A172 (cell line): ENCODE data around the gene PACS2. TPM values are rescaled to one million over a fixed set of nuclear protein-coding genes. Genes with fewer than 3 reads are reported as not detected.

ENCODE experiments used
- DNase-seq: peaks from one replicate; pipeline ENCODE4 v3.0.0-alpha.2; 2015; ENCODE audit warnings: low spot score
- total RNA-seq: library from RNA; depleted of rRNA; stranded (reverse); fragments of >200 nt; shearing (Covaris generic); gene quantifications from 2 replicates; pipeline ENCODE4 v1.2.3, GENCODE V29; 2014

PACS2 gene
- total RNA-seq, 1 experiment from 2014 or later = 35.9 TPM

- no peak for DNase-seq
Measured at GRCh38 chr14:105420101-105420973, 105.8 kb downstream of the PACS2 start.

DNA sequence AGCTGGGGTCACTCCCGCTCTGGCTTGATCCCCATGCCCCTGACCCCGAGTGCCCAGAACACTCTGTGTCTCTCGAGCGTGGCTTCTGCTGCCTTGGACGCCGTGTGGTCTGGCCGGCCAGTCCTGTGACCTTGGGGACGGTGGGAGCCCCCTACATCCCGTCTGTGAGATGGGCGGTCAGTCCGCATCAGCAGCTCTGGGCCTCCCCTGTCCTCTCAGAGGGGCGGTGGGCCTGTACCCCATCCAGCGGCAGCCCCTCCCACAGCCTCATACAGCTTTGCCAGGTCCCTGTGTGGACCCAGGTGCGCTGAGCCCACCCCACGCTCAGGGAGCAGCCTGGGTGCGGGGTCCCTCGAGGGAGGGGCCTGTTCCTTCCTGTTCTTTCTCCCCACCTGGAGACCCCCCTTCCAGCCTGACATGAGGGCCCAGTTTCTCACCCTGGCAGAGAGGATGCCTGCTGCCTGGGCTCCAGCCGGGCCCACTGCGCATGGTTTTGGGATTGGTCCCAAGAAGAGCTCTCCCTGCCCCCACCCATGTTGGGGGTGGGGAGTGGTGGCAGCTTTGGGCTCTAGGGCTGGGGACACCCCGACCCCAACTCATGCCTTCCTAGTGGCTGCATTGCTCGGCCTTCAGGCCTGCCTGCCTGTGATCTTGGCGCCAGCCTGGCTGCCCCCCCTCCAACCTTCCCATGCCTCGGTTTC lies 106.6 kb downstream of the PACS2 start:
- DNase-seq = no peak

- DNase-seq = no peak
Measured at GRCh38 chr14:105421723-105422615, 107.4 kb downstream of the PACS2 start.

- no peak for DNase-seq
Measured at GRCh38 chr14:105422695-105423487, 108.3 kb downstream of the PACS2 start.

GRCh38 chr14:105423488-105424195 lies 109.1 kb downstream of the PACS2 start:
- no peak for DNase-seq

GRCh38 chr14:105424861-105425260 lies 110.3 kb downstream of the PACS2 start:
- DNase-seq = no peak

DNA sequence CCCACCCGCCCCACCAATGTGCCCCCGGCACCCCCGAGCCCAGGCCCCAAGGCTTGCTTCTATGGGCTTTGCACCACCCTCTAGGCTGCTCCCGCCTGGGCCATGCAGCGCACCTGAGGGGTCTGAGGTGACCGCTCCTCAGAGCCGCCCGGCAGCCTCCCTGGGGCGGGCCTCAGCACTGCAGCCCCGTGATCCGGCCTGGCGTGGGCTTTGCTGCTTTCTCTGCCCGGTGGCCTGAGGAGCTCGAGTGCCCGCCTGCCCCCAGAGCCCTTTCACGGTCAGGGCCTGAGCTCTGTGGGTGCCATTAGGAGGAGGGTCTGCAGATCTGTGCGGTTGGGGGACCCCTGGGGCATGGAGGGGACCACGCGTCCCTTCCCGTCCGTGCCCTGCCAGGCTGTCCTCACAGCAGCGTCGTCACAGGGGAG lies 111.3 kb downstream of the PACS2 start:
- no peak for DNase-seq

GRCh38 chr14:105426416-105427130 lies 112.0 kb downstream of the PACS2 start:
- no peak for DNase-seq

DNA sequence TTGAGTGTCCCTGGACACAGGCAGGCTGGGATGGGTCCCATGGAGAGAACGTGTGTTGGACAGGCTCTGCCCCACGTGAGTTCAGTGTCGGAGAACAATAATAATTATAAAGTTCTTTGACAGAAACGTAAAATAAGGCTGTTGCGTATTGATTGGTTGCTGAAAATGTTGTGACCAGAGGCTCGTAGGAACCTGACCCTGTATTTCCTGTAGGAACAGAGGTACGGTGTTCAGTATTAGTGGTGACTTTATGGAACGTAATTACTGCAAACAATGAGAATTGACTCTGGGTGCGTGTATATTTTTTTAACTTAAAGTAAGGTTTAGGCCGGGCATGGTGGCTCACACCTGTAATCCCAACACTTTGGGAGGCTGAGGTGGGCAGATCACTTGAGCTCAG lies 112.9 kb downstream of the PACS2 start:
- DNase-seq = no peak

- DNase-seq = no peak
Measured at GRCh38 chr14:105427936-105428485, 113.5 kb downstream of the PACS2 start.

GRCh38 chr14:105430042-105430441 lies 115.5 kb downstream of the PACS2 start:
- DNase-seq = no peak

DNA sequence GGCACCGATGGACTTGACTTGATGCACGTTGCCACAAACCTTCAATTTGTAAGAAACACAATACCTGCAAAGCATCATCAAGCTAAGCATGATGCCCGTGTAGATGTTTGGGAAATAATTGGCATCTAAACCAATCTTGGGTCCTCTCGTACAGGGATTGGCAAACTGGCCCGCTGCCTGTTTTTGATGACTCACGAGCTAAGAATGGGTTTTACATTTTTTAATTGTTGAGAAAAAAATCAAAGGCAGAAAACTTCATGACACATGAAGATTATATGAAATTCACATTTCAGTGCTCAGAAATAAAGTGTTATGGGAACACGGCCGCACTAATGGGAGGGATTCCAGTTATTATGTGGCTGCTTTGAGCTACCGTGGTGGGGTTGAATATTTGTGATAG lies 116.0 kb downstream of the PACS2 start:
- peak; percentile 65 for DNase-seq

- DNase-seq = no peak
Measured at GRCh38 chr14:105431256-105431655, 116.7 kb downstream of the PACS2 start.

DNA sequence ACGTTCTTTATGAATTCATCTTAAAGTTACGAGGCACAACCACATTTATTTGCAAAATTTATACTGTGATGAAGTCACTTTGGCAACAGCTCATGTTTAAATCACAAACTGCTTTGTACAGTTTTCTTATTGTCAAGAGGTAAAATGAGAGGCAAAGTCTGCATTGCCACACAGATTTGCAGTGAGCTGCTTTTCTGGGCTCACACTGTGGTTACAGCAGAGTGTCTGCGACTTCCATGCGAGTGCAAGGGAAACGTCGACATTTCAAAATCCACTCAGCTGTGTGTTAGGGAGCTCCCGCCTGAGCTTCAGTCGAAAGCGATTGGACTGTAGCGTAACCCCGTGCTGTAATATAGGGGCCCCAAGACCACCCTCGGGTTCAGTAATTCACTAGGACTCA lies 118.1 kb downstream of the PACS2 start:
- no peak for DNase-seq

DNA sequence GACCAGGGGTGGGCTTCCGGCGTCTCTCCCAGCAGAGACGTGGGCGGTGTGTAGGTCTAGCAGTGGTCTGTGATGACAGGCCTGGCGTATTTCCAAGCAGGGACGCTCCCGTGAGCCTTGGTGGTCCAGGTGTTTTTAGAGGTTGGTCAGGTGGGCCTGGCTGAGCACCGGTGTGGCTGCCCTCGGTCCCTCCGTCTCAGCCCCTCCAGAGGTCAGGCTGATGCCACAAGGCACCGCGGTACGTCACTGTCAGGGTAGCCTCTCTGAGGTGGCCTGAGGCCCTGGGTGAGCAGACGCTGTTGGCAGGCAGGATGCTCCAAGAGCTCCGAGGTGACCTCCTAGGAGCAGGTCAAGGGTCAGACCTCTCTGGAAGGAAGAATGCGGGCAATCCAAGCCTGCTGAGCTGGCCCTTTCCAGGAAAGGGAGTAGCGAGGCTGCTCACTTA lies 118.6 kb downstream of the PACS2 start:
- DNase-seq = no peak

DNA sequence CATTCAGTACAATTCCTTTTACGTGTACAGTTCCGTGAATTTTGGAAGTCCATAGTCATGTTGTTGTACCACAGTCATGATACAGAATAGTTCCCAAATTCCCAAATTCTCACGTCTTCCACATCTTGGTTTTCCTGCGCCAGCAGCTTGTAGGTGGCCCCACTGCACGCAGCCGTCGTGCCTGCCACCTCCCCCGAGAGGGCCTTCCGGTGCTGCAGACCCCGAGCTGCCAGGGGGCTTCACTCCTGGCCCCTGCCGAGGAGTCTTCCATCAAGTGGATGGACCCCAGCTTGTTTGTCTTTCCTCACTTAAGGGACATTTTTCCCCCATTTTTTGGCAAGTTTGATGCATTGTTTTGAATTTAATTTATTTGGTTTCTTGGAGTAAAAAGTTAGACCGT lies 121.9 kb downstream of the PACS2 start:
- DNase-seq = no peak

DNA sequence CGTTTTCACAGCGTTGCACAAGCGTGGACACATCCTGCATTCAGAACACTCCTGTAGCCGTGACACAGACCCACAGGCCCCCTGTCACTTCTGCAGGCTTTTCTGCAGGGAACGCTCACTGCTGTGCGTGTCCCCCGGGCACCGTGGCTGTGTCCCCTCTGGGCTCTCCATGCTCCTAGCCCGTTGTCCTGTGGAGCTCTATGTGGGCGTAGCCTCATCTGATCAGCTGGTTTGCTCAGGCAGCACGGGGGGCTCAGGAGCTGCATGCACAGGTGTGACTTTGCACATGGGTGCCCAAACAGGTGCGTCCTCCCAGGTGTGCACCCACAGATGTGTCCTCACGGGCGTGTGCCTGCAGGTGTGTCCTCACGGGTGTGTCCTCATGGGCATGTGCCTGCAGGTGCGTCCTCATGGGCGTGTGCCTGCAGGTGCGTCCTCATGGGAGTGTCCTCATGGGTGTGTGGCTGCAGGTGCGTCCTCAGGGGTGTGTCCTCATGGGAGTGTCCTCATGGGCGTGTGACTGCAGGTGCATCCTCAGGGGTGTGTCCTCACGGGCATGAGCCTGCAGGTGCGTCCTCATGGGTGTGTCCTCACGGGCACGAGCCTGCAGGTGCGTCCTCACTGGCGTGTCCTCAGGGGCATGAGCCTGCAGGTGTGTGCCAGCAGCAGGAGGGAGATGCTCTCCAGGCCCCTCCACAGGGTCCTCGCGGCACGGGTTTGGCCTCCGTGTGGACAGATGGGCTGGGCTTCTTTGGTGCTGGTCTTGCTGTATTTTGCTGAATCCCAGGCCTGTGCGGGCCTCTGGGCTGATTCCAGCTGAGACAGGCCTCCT lies 122.6 kb downstream of the PACS2 start:
- DNase-seq = no peak

GRCh38 chr14:105437723-105438500 lies 123.4 kb downstream of the PACS2 start:
- DNase-seq = no peak
